ENCODE data around the gene GNAZ. TPM values are rescaled to one million over a fixed set of nuclear protein-coding genes. Genes with fewer than 3 reads are reported as not detected.

GNAZ gene
- total RNA-seq, 4 donors from 2014 or later = 50.1 to 89.2 (median 55.0) TPM

DNA sequence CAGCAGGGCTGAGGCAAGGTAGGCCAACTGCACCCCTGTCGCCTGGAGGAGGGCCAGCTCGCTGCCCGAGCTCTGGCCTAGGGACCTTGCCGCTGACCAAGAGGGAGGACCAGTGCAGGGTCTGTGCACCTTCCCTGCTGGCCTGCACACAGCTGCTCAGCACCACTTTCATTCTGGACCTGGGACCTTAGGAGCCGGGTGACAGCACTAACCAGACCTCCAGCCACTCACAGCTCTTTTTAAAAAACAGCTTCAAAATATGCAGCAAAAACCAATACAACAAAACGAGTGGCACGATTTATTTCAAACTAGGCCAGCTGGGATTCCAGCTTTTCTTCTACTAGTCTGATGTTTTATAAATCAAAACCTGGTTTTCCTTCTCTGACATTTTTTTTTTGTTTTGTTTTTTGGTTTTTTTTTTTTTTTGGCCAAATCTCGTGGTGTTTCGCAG lies 53.5 kb downstream of the GNAZ start:
- Histone ChIP-seq H3K9me3 (no peaks in the 10 kb centered on the region), H3K27me3 (no peaks in the 10 kb centered on the region), H3K4me1 (peaks cover 0 to 22% (median 0%) of the 10 kb centered on the region in 3 donors), H3K27ac (no peak overlapping the region), H3K36me3 (peaks cover 0 to 21% of the 10 kb centered on the region in 2 donors), H3K4me3 (no peak overlapping the region)
- no peak for ATAC-seq
- WGBS, 2 donors (ENCODE audit: low coverage in 1 of 2) = 88 to 91% methylated on average over 3 to 6 of the region's 9 CpGs
- TF ChIP-seq, protein P1, sequence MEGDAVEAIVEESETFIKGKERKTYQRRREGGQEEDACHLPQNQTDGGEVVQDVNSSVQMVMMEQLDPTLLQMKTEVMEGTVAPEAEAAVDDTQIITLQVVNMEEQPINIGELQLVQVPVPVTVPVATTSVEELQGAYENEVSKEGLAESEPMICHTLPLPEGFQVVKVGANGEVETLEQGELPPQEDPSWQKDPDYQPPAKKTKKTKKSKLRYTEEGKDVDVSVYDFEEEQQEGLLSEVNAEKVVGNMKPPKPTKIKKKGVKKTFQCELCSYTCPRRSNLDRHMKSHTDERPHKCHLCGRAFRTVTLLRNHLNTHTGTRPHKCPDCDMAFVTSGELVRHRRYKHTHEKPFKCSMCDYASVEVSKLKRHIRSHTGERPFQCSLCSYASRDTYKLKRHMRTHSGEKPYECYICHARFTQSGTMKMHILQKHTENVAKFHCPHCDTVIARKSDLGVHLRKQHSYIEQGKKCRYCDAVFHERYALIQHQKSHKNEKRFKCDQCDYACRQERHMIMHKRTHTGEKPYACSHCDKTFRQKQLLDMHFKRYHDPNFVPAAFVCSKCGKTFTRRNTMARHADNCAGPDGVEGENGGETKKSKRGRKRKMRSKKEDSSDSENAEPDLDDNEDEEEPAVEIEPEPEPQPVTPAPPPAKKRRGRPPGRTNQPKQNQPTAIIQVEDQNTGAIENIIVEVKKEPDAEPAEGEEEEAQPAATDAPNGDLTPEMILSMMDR (IDR thresholded peaks at IDR 0.05) = no peak

DNA sequence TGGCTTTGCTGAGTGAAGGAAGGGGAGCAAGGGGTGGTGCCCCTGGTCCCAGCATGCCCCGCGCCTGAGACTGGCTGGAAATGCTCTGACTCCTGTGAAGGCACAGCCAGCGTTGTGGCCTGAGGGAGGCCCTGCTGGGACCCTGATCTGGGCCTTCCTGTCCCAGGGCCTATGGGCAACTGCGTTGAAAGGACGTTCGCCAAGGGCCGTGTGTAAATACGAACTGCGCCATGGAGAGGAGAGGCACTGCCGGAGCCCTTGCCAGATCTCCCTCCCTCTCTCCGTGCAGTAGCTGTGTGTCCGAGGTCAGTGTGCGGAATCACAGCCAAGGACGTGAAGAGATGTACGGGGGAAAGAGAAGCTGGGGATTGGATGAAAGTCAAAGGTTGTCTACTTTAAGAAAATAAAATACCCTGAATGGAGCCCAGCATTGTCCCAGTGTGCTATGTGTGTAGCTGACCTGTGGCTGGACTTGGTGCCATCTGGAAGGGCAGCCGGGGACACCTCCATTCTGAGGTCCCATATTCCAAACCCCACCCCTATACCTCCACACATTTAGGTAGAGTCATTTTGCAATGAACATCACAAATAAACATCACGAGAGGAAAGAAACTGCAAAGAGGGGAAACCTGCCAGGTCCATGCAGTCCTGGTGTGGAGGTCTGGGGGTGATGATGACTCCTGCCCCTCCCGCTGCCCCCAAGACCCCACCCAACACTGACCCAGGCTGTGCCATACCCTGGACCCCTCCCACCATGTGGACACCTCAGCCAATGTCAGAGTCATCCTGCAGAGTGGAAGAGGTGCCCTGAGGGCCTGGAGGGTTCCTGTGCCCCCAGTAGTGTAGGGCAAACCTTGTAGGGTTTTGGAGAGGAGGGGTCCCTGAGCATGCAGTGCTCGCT lies 54.5 kb downstream of the GNAZ start:
- WGBS, 2 donors (ENCODE audit: low coverage in 1 of 2) = 68 to 81% methylated on average over 3 to 17 of the region's 19 CpGs
- no peak for ATAC-seq
- peaks cover 0 to 23% (median 0%) of the 10 kb centered on the region in 3 donors for H3K4me1 ChIP-seq
- no peak overlapping the region for H3K4me3 ChIP-seq
- peaks cover 0 to 21% of the 10 kb centered on the region in 2 donors for H3K36me3 ChIP-seq
- peak overlapping the region in 2 of 4 donors; percentile 41 to 63 for H3K27ac ChIP-seq
- H3K27me3 ChIP-seq = no peaks in the 10 kb centered on the region
- TF ChIP-seq, protein P1 (IDR thresholded peaks at IDR 0.05) = no peak
- no peak for TF ChIP-seq POLR2AphosphoS5 (IDR thresholded peaks at IDR 0.05)
- no peak for TF ChIP-seq EP300 (IDR thresholded peaks at IDR 0.05)
- no peak for TF ChIP-seq POLR2A (IDR thresholded peaks at IDR 0.05)
- H3K9me3 ChIP-seq = no peaks in the 10 kb centered on the region

DNA sequence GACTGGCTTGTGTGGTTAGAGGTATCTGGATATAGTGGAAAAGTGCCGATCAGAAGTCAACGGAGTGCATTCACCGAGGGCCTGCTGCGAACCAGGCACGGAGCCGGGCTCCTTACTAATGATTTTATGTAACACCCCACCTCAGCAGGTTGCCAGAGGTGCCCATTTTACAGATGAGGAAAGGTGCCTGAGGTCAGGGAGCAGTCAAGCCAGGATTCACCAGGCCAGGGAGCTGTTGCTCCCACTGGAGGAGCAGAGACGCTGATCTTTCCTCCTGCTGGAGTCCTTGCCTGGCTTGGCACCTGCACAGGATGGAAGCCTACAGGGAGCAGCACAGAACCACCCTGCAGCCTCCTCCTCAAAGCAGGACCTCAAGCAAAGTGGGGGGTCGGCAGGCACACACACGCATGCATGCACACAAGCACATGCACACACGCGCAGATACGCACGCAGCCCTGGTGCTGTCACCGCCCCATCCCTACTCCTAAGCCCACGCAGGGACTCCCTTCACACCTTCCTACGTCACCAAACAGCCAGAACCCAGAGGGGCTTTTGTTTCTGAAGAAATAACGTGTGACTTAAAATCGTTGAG lies 55.3 kb downstream of the GNAZ start:
- no peaks in the 10 kb centered on the region for H3K9me3 ChIP-seq
- peaks cover 0 to 21% of the 10 kb centered on the region in 2 donors for H3K36me3 ChIP-seq
- WGBS, 2 donors (ENCODE audit: low coverage in 1 of 2) = 83 to 89% methylated on average over 1 to 15 of the region's 18 CpGs
- ATAC-seq = no peak
- H3K4me3 ChIP-seq = no peak overlapping the region
- peaks cover 0 to 23% (median 0%) of the 10 kb centered on the region in 3 donors for H3K4me1 ChIP-seq
- TF ChIP-seq POLR2A (IDR thresholded peaks at IDR 0.05) (no peak), POLR2AphosphoS5 (IDR thresholded peaks at IDR 0.05) (no peak), EP300 (IDR thresholded peaks at IDR 0.05) (no peak)
- TF ChIP-seq, protein P1 (IDR thresholded peaks at IDR 0.05) = no peak
- H3K27me3 ChIP-seq = no peaks in the 10 kb centered on the region
- H3K27ac ChIP-seq = no peak overlapping the region

DNA sequence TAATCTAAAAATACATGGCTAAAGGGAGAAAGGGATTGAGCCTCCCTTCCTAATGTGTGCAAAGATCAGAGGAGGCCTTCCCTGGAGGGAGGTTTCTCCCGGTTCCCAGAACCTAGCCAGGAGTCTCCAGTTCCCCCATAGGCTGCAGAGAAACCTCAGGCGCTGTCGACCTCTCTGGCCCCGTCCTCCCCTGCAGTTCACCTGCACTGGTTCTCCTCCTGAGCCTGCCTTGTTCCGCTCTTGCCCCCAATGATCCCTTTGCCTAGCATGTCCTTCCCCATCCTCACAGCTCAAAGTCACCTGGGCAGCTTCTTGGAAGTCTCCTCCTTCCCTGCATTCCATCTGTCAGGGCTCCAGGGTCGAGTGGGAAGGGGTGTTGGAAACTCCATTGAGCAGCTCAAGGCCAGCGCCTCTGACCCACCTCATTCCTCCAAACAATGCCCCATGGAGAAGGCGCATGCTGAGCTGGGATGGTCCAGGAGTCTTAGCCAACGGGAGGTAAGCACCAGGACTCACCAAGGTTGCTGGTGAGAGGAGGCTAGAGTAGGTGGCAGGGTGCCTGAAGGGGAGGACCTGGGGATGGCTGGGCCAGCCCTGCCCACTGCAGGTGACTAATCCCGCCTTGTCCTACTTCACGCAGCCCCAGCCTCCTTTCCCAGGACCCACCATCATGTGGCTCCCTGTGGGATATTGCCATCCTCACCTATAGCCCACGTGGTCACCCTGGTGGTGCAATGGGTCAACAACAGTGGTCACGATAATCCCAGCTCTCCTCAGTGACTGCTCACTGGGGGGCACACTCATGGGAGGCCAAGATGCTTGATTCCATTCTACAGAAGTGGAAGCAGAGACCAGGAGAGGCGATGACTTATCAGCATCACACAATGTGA lies 56.1 kb downstream of the GNAZ start:
- no peak for TF ChIP-seq EP300 (IDR thresholded peaks at IDR 0.05)
- TF ChIP-seq POLR2A (IDR thresholded peaks at IDR 0.05) = no peak
- TF ChIP-seq, protein P1 (IDR thresholded peaks at IDR 0.05) = no peak
- TF ChIP-seq POLR2AphosphoS5 (IDR thresholded peaks at IDR 0.05) = no peak
- Histone ChIP-seq H3K4me3 (no peak overlapping the region), H3K27me3 (no peaks in the 10 kb centered on the region), H3K4me1 (peaks cover 0 to 23% (median 0%) of the 10 kb centered on the region in 3 donors), H3K36me3 (peaks cover 0 to 21% of the 10 kb centered on the region in 2 donors), H3K9me3 (no peaks in the 10 kb centered on the region), H3K27ac (no peak overlapping the region)
- WGBS, 2 donors (ENCODE audit: low coverage in 1 of 2) = 64 to 93% methylated on average over 3 to 4 of the region's 14 CpGs
- ATAC-seq = no peak

Data from gastroesophageal sphincter (tissue), 4 donors.